T-cell (primary cell): ENCODE data around the gene PRPH. TPM values are rescaled to one million over a fixed set of nuclear protein-coding genes. Genes with fewer than 3 reads are reported as not detected.

Experiments
- ATAC-seq, 4 experiments: fragments of 200-7000 bp in 3 of 4; fragments of 150-1000 bp in 1 of 4; cut with Tn5 transposase; replicated peaks in 1 of 4; 1 replicate in 3 of 4; 2 replicates in 1 of 4; pipeline ENCODE4 v1.10.0; 2021; ENCODE audit warnings: moderate library complexity in 3 of 4, mild to moderate bottlenecking in 2 of 4, moderate number of reproducible peaks in 1 of 4
- CTCF ChIA-PET, 2 donors: fragments of 300-600 bp; sonication (Branson Sonifier 250); formaldehyde crosslinking; loops; one replicate each; lab custom pipeline; 2022; ENCODE audit warnings: antibody characterized with exemption in 2 of 2; lab: Charles Lee
- POLR2A ChIA-PET, 2 donors: fragments of 300-600 bp; sonication (Branson Sonifier 250); formaldehyde crosslinking; loops; one replicate each; lab custom pipeline; 2022; ENCODE audit warnings: antibody characterized with exemption in 2 of 2; lab: Charles Lee
- DNase-seq, 35 experiments: peaks; one replicate each; pipeline versions ENCODE4 v3.0.0 to v3.0.0-alpha.2; 2013 to 2023
- H3K27ac ChIP-seq: one replicate; pipeline ENCODE4 v1.5.1; 2013; ENCODE audit warnings: low read length
- H3K27me3 ChIP-seq, 2 experiments: replicated peaks in 1 of 2; 1 replicate in 1 of 2; 2 replicates in 1 of 2; pipeline versions ENCODE4 v1.6.1 to v1.7.0; 2013; ENCODE audit warnings: low read length in 1 of 2, mixed read lengths in 1 of 2; ENCODE audit not compliant: control insufficient read depth in 2 of 2, insufficient read depth in 2 of 2; ENCODE audit errors: extremely low read depth in 1 of 2
- H3K36me3 ChIP-seq, 2 donors: 1 replicate in 1 of 2; 2 replicates in 1 of 2; pipeline versions ENCODE4 v1.6.1 to v1.7.0; 2013; ENCODE audit warnings: low read length in 1 of 2; ENCODE audit not compliant: control insufficient read depth in 2 of 2, insufficient read depth in 1 of 2; ENCODE audit errors: extremely low read depth in 1 of 2
- H3K4me1 ChIP-seq, 2 experiments: 1 replicate in 1 of 2; 2 replicates in 1 of 2; pipeline versions ENCODE4 v1.6.1 to v1.7.0; 2013; ENCODE audit warnings: low read length in 2 of 2, mixed read lengths in 1 of 2; ENCODE audit not compliant: insufficient read depth in 2 of 2, control insufficient read depth in 1 of 2; ENCODE audit errors: extremely low read depth in 1 of 2
- H3K4me3 ChIP-seq, 2 donors: 1 replicate in 1 of 2; 2 replicates in 1 of 2; pipeline versions ENCODE4 v1.5.1 to v1.7.0; 2013; ENCODE audit warnings: mild to moderate bottlenecking in 2 of 2, low read length in 1 of 2, moderate library complexity in 1 of 2; ENCODE audit not compliant: control insufficient read depth in 1 of 2; ENCODE audit errors: extremely low read depth in 1 of 2
- H3K9me3 ChIP-seq: 2 replicates; pipeline ENCODE4 v1.7.0; 2013
- H3K27ac Mint-ChIP-seq, 2 donors: one replicate each; pipeline ENCODE4 v1.8.0; 2020 to 2021; ENCODE audit warnings: mild to moderate bottlenecking in 2 of 2, mixed read lengths in 2 of 2
- H3K27me3 Mint-ChIP-seq, 2 donors: one replicate each; pipeline ENCODE4 v1.8.0; 2021 to 2022; ENCODE audit warnings: mixed read lengths in 2 of 2
- H3K36me3 Mint-ChIP-seq: one replicate; pipeline ENCODE4 v1.8.0; 2021; ENCODE audit warnings: mixed read lengths
- H3K4me1 Mint-ChIP-seq, 3 donors: one replicate each; pipeline ENCODE4 v1.8.0; 2020 to 2022; ENCODE audit warnings: mixed read lengths in 3 of 3, mild to moderate bottlenecking in 1 of 3
- H3K4me3 Mint-ChIP-seq, 3 donors: one replicate each; pipeline ENCODE4 v1.8.0; 2020 to 2022; ENCODE audit warnings: mild to moderate bottlenecking in 3 of 3, mixed read lengths in 3 of 3, moderate library complexity in 3 of 3
- H3K9me3 Mint-ChIP-seq, 3 donors: one replicate each; pipeline ENCODE4 v1.8.0; 2020 to 2022; ENCODE audit warnings: mixed read lengths in 3 of 3
- WGBS: methylation state at CpG from one replicate; pipeline ENCODE4 v1.1.5; 2013; ENCODE audit warnings: missing lambda C conversion rate; ENCODE audit not compliant: insufficient coverage; 5-methylcytosine and 5-hydroxymethylcytosine counted together
- total RNA-seq, 35 experiments: library from RNA in 6 of 35; stranded (reverse) in 6 of 35; fragments of 120-200 nt in 1 of 35; gene quantifications; one replicate each; pipeline versions ENCODE4 v1.2.1 to v1.2.4 and lab custom pipeline; 2013 to 2026

Gene PRPH
- total RNA-seq, 5 donors from 2014 or later (not counting 1 experiment from before 2014, with no cell fraction given) = not detected

GRCh38 chr12:49340095-49340870 is 45.3 kb downstream of the PRPH start:
- Mint-ChIP-seq H3K4me1 (peaks cover 34 to 48% (median 40%) of the 10 kb centered on the region in 3 donors), H3K36me3 (no peaks in the 10 kb centered on the region), H3K27me3 (peaks cover 42 to 62% of the 10 kb centered on the region in 2 donors), H3K27ac (no peak overlapping the region), H3K9me3 (no peaks in the 10 kb centered on the region), H3K4me3 (peak overlapping the region in 1 of 3 donors; percentile 55)
- Histone ChIP-seq H3K36me3 (no peaks in the 10 kb centered on the region), H3K27ac (no peak overlapping the region), H3K4me3 (no peak overlapping the region), H3K4me1 (peaks cover 16 to 57% of the 10 kb centered on the region in 2 experiments), H3K9me3 (no peaks in the 10 kb centered on the region), H3K27me3 (peaks cover 22 to 90% of the 10 kb centered on the region in 2 experiments)
- 33% methylated on average over 1 of the region's 6 CpGs for WGBS
- DNase-seq (no peak), ATAC-seq (no peak)
- CTCF ChIA-PET = interaction anchor here in 1 of 2 donors (1.4 kb wide), 1 partner anchor 11 kb away, joined by 3 read pairs; no protein-coding TSS in a partner anchor
- POLR2A ChIA-PET = no interaction called here

DNA sequence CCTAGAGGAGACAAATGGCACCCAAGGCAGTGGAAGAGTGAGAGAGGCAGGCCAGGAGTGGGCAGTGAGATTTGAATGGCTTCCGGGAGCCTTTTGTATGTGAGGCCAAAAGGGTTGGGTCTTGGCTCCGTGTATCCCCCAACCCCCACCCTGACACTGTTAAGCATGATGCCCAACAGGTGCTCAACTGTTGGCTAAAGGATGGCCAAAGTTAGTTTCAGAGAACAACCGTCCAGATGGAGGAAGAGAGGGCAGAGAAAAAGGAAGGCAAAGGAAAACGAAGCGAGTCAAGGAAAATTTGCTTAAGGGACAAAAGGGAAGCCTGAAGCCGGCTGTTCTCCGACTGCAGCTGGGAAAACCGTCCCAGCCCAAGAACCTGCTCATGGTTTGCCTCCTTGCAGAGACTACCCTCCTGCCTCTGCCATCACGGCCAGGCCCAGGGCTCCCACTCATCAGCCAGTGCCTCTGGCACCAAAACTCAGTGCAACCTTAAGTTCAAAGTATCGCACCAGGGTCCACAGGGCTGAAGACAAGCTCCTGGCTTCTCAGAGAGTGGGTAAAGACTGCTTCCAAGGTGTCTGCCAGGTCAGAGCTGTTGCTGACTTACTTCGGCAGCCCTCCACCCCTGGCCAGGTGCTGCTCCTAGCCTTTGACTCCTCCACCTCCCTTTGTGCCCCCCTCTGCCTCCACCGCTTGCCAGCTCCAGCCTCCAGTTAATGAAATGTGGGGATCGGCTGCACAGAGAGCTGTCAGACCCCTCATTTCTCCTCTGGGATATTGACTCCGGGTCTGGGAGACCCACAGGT is 46.2 kb downstream of the PRPH start:
- WGBS = 50% methylated on average over 8 of the region's 14 CpGs

GRCh38 chr12:49341777-49342065 is 46.8 kb downstream of the PRPH start:
- 29% methylated on average over 21 of the region's 21 CpGs for WGBS
- ChIA-PET POLR2A (interaction anchor here in 1 of 2 donors (0.5 kb wide), 1 partner anchor 1340 kb away, joined by 8 read pairs; no protein-coding TSS in a partner anchor), CTCF (interaction anchor here (0.5 to 3.5 kb wide), 10 partner anchors 9 to 195 kb away, joined by 3 to 14 read pairs (median 4); partner anchors contain the start of genes SPATS2 (in 1 of the 2) and TROAP (in 1 of the 2))
- Histone ChIP-seq H3K27ac (no peak overlapping the region), H3K4me1 (peaks cover 24 to 62% of the 10 kb centered on the region in 2 experiments), H3K4me3 (peak overlapping the region in 1 of 2 donors; percentile 48), H3K9me3 (no peaks in the 10 kb centered on the region), H3K27me3 (peaks cover 25 to 91% of the 10 kb centered on the region in 2 experiments), H3K36me3 (no peaks in the 10 kb centered on the region)
- no peak for DNase-seq
- Mint-ChIP-seq H3K36me3 (no peaks in the 10 kb centered on the region), H3K4me3 (peak overlapping the region; percentile 17 to 73 (median 39)), H3K27ac (no peak overlapping the region), H3K9me3 (no peaks in the 10 kb centered on the region), H3K27me3 (peaks cover 44 to 65% of the 10 kb centered on the region in 2 donors), H3K4me1 (peaks cover 44 to 55% (median 45%) of the 10 kb centered on the region in 3 donors)
- ATAC-seq = no peak

More for the DNA sequence above, 46.2 kb downstream of the PRPH start:
- no peak overlapping the region for H3K27ac Mint-ChIP-seq
- peaks cover 24 to 62% of the 10 kb centered on the region in 2 experiments for H3K4me1 ChIP-seq
- no peak overlapping the region for H3K27ac ChIP-seq
- peaks cover 39 to 53% (median 42%) of the 10 kb centered on the region in 3 donors for H3K4me1 Mint-ChIP-seq
- peaks cover 40 to 63% of the 10 kb centered on the region in 2 donors for H3K27me3 Mint-ChIP-seq
- no peaks in the 10 kb centered on the region for H3K36me3 ChIP-seq
- H3K36me3 Mint-ChIP-seq = no peaks in the 10 kb centered on the region
- no peak overlapping the region for H3K4me3 ChIP-seq
- H3K4me3 Mint-ChIP-seq = peak overlapping the region in 1 of 3 donors; percentile 55
- H3K27me3 ChIP-seq = peaks cover 25 to 91% of the 10 kb centered on the region in 2 experiments
- CTCF ChIA-PET = interaction anchor here (0.5 to 3.5 kb wide), 9 partner anchors 9 to 1503 kb away, joined by 3 to 14 read pairs (median 4); partner anchors contain the start of genes SPATS2 (in 1 of the 2) and TROAP (in 1 of the 2)
- DNase-seq (no peak), ATAC-seq (no peak)
- H3K9me3 ChIP-seq = no peaks in the 10 kb centered on the region
- POLR2A ChIA-PET = no interaction called here
- no peaks in the 10 kb centered on the region for H3K9me3 Mint-ChIP-seq

- ChIA-PET POLR2A (interaction anchor here in 1 of 2 donors (0.5 kb wide), 1 partner anchor 1340 kb away, joined by 8 read pairs; no protein-coding TSS in a partner anchor), CTCF (interaction anchor here (0.6 to 3.5 kb wide), 8 partner anchors 10 to 172 kb away, joined by 3 to 14 read pairs (median 4); partner anchors contain the start of gene TROAP (in 1 of the 2))
- H3K4me3 Mint-ChIP-seq = peak overlapping the region; percentile 51 to 73 (median 70)
- peak; percentile 59 to 71 (median 61) for ATAC-seq
- no peak overlapping the region for H3K27ac ChIP-seq
- peaks cover 30 to 62% of the 10 kb centered on the region in 2 experiments for H3K4me1 ChIP-seq
- peak overlapping the region; percentile 48 to 60 for H3K4me3 ChIP-seq
- peak; percentile 27 to 83 (median 61) for DNase-seq
- H3K9me3 ChIP-seq = no peaks in the 10 kb centered on the region
- H3K36me3 Mint-ChIP-seq = no peaks in the 10 kb centered on the region
- H3K27me3 Mint-ChIP-seq = peaks cover 44 to 65% of the 10 kb centered on the region in 2 donors
- H3K36me3 ChIP-seq = no peaks in the 10 kb centered on the region
- H3K27ac Mint-ChIP-seq = no peak overlapping the region
- peaks cover 45 to 55% (median 46%) of the 10 kb centered on the region in 3 donors for H3K4me1 Mint-ChIP-seq
- WGBS = 1% methylated on average over 49 of the region's 58 CpGs
- H3K9me3 Mint-ChIP-seq = no peaks in the 10 kb centered on the region
- H3K27me3 ChIP-seq = peaks cover 28 to 91% of the 10 kb centered on the region in 2 experiments
Observed at GRCh38 chr12:49342066-49342913, 47.3 kb downstream of the PRPH start.

DNA sequence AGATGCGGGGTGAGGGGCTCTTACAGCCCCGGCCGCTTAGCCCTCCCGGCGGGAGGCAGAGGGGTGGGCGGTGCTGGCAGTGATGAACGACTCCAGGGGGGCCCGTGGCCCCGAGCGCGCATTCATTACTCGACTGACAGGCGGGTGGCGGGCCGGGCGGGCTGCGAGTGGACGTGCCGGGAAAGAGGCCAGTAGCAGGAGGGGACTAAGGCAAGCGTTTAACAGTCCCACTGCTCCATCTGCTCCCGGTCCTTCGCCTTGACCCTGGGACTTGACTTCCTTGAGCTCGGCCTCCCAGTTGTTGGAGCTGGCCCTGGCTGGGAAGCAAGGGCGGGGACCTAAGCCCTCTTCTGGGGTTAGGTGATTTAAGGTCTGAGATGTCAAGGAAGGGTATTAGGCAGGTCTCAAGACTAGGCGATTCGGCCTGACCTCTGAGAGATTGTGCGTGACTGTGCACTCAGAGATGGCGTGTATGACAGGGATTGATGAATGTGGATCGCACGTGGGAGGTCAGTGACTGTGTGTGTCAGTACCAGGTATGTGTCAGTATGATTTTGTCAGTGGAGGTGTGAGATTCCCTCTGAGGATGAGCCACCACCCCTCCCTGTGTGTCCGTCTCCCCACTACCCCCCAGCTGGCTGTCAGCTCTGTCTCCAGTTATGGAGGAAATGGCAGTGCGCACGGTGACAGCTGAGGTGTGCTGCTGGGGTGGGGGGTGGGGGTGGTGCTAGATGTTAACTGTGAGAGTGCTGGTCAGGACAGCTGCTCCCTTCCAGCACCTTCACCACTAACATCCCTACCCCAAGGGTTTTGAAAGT is 48.2 kb downstream of the PRPH start:
- Histone ChIP-seq H3K9me3 (no peaks in the 10 kb centered on the region), H3K4me1 (peaks cover 32 to 62% of the 10 kb centered on the region in 2 experiments), H3K36me3 (no peaks in the 10 kb centered on the region), H3K27me3 (peaks cover 28 to 91% of the 10 kb centered on the region in 2 experiments), H3K27ac (no peak overlapping the region), H3K4me3 (peak overlapping the region; percentile 48 to 60)
- Mint-ChIP-seq H3K27me3 (peaks cover 39 to 64% of the 10 kb centered on the region in 2 donors), H3K9me3 (no peaks in the 10 kb centered on the region), H3K36me3 (no peaks in the 10 kb centered on the region), H3K27ac (peak overlapping the region in 1 of 2 donors; percentile 39), H3K4me1 (peaks cover 38 to 51% (median 42%) of the 10 kb centered on the region in 3 donors), H3K4me3 (peak overlapping the region; percentile 51 to 73 (median 70))
- ATAC-seq (peak in 1 of 4 experiments; percentile 10), DNase-seq (peak in 1 of 35 experiments; percentile 45)
- 2% methylated on average over 26 of the region's 33 CpGs for WGBS
- ChIA-PET POLR2A (interaction anchor here (0.5 to 0.7 kb wide), 2 partner anchors 184 to 372 kb away, joined by 6 read pairs; partner anchors contain the start of gene WNT10B (in 1 of the 2)), CTCF (interaction anchor here (0.6 to 3.5 kb wide), 9 partner anchors 11 to 171 kb away, joined by 3 to 14 read pairs (median 6); partner anchors contain the start of gene TROAP (in 1 of the 2))
